Neural cell (in vitro differentiated cells): ENCODE results near the gene MCM3AP.

ENCODE experiments used
- CTCF ChIP-seq: fragments of 450-650 bp; IDR thresholded peaks from 2 replicates; pipeline ENCODE4 v1.5.1; 2014; ENCODE audit warnings: antibody characterized with exemption, mild to moderate bottlenecking, moderate library complexity; ENCODE audit not compliant: poor library complexity, severe bottlenecking
- EP300 ChIP-seq: fragments of 450-650 bp; conservative IDR thresholded peaks from 2 replicates; pipeline ENCODE4 v1.6.1; 2014; ENCODE audit warnings: antibody characterized with exemption, mild to moderate bottlenecking, moderate library complexity; ENCODE audit not compliant: poor library complexity, severe bottlenecking
- EZH2 ChIP-seq: fragments of 200-600, 300-800 bp; shearing (Covaris generic), sonication (generic); IDR thresholded peaks from 2 replicates; pipeline ENCODE4 v1.6.1; 2014; ENCODE audit warnings: antibody characterized with exemption, low read length, borderline replicate concordance, mild to moderate bottlenecking; ENCODE audit not compliant: insufficient read depth, poor library complexity, severe bottlenecking
- MXI1 ChIP-seq: fragments of 450-650 bp; conservative IDR thresholded peaks from 2 replicates; pipeline ENCODE4 v1.6.1; 2014; ENCODE audit warnings: antibody characterized with exemption, mild to moderate bottlenecking; ENCODE audit not compliant: poor library complexity, severe bottlenecking
- RAD21 ChIP-seq: fragments of 450-650 bp; conservative IDR thresholded peaks from 2 replicates; pipeline ENCODE4 v1.6.1; 2014; ENCODE audit warnings: antibody characterized with exemption, mild to moderate bottlenecking, moderate library complexity
- REST ChIP-seq: IDR thresholded peaks from 2 replicates; pipeline ENCODE4 v1.6.1; 2012; ENCODE audit warnings: borderline replicate concordance
- TAF1 ChIP-seq: IDR thresholded peaks from 2 replicates; pipeline ENCODE4 v1.6.1; 2012; ENCODE audit warnings: low read depth

GRCh38 chr21:46199436-46200373, 85.7 kb downstream of the MCM3AP start:
- TF ChIP-seq CTCF, result no peak
- TF ChIP-seq EZH2, result no peak
- no peak for TF ChIP-seq REST
- no peak for TF ChIP-seq TAF1
- TF ChIP-seq RAD21, result no peak
- TF ChIP-seq EP300, result no peak
- TF ChIP-seq MXI1, result no peak
